Right atrium auricular region (tissue), 2 donors: ENCODE results near the gene PGLYRP4. TPM values are rescaled to one million over a fixed set of nuclear protein-coding genes. Genes with fewer than 3 reads are reported as not detected.
"Not testable (repeated sequence)": the region's sequence is repeated elsewhere in the genome, so short reads cannot be mapped to it uniquely, and the experiment has no call there.

Experiments
- DNase-seq: peaks from one replicate; pipeline ENCODE4 v3.0.0-alpha.2; 2019; ENCODE audit warnings: low spot score
- H3K27ac ChIP-seq, 2 donors: fragments of 200-600 bp; sonication (generic); 1 replicate in 1 of 2; 2 replicates in 1 of 2; pipeline ENCODE4 v1.5.1; 2016 to 2019
- H3K27me3 ChIP-seq, 2 donors: fragments of 200-600 bp; sonication (generic); one replicate each; pipeline versions ENCODE4 v1.5.1 to v1.6.0; 2017 to 2019
- H3K36me3 ChIP-seq: fragments of 200-600 bp; sonication (generic); one replicate; pipeline ENCODE4 v1.5.1; 2016
- H3K4me1 ChIP-seq, 2 donors: fragments of 200-600 bp; sonication (generic); one replicate each; pipeline versions ENCODE4 v1.5.1 to v1.6.0; 2017 to 2019
- H3K4me3 ChIP-seq, 2 donors: fragments of 200-600 bp; sonication (generic); 1 replicate in 1 of 2; 2 replicates in 1 of 2; pipeline ENCODE4 v1.5.1; 2017 to 2019; ENCODE audit warnings: mild to moderate bottlenecking in 1 of 2, moderate library complexity in 1 of 2
- H3K9me3 ChIP-seq, 2 donors: fragments of 200-600 bp; sonication (generic); one replicate each; pipeline ENCODE4 v1.5.1; 2019
- CTCF ChIP-seq, 2 donors: fragments of 200-600 bp; sonication (generic); IDR thresholded peaks; one replicate each; pipeline ENCODE4 v1.5.1; 2019; ENCODE audit warnings: antibody characterized with exemption in 2 of 2
- total RNA-seq, 2 donors: library from RNA; depleted of rRNA; stranded (reverse); fragments of >200 nt; gene quantifications; one replicate each; pipeline ENCODE4 v1.1.0, GENCODE V29; 2016

PGLYRP4 gene
- total RNA-seq, 2 donors from 2014 or later, result not detected

GRCh38 chr1:153336650-153337049 lies 12.0 kb downstream of the PGLYRP4 start:
- no peak overlapping the region for H3K27ac ChIP-seq
- DNase-seq, result no peak
- no peaks in the 10 kb centered on the region for H3K36me3 ChIP-seq
- peaks cover 4 to 5% of the 10 kb centered on the region in 2 donors for H3K9me3 ChIP-seq
- H3K4me3 ChIP-seq, result no peak overlapping the region
- H3K4me1 ChIP-seq, result no peaks in the 10 kb centered on the region
- H3K27me3 ChIP-seq, result no peaks in the 10 kb centered on the region
- TF ChIP-seq CTCF (IDR thresholded peaks at IDR 0.05), result no peak

GRCh38 chr1:153333902-153334301 lies 14.7 kb downstream of the PGLYRP4 start:
- Histone ChIP-seq H3K36me3 (no peaks in the 10 kb centered on the region), H3K27me3 (no peaks in the 10 kb centered on the region), H3K27ac (no peak overlapping the region), H3K4me3 (no peak overlapping the region), H3K4me1 (no peaks in the 10 kb centered on the region), H3K9me3 (peaks cover 5 to 19% of the 10 kb centered on the region in 2 donors)
- no peak for TF ChIP-seq CTCF (IDR thresholded peaks at IDR 0.05)
- DNase-seq, result no peak

GRCh38 chr1:153324912-153325311 lies 23.7 kb downstream of the PGLYRP4 start:
- TF ChIP-seq CTCF (IDR thresholded peaks at IDR 0.05), result no peak
- H3K9me3 ChIP-seq, result peaks cover 0 to 61% of the 10 kb centered on the region in 2 donors
- no peak for DNase-seq

GRCh38 chr1:153322568-153322967 lies 26.1 kb downstream of the PGLYRP4 start:
- no peaks in the 10 kb centered on the region for H3K27me3 ChIP-seq
- no peak for DNase-seq
- no peak overlapping the region for H3K27ac ChIP-seq
- peaks cover 0 to 44% of the 10 kb centered on the region in 2 donors for H3K9me3 ChIP-seq
- TF ChIP-seq CTCF (IDR thresholded peaks at IDR 0.05), result no peak
- H3K4me3 ChIP-seq, result no peak overlapping the region
- no peaks in the 10 kb centered on the region for H3K4me1 ChIP-seq
- no peaks in the 10 kb centered on the region for H3K36me3 ChIP-seq

More at GRCh38 chr1:153324912-153325311, 23.7 kb downstream of the PGLYRP4 start:
- Histone ChIP-seq H3K4me1 (no peaks in the 10 kb centered on the region), H3K27ac (no peak overlapping the region), H3K4me3 (no peak overlapping the region), H3K27me3 (no peaks in the 10 kb centered on the region), H3K36me3 (no peaks in the 10 kb centered on the region)

GRCh38 chr1:153318145-153318544 lies 30.5 kb downstream of the PGLYRP4 start:
- H3K27ac ChIP-seq, H3K4me3 ChIP-seq, H3K27me3 ChIP-seq, DNase-seq, H3K4me1 ChIP-seq, H3K36me3 ChIP-seq: not testable (repeated sequence)
- peaks cover 0 to 24% of the 10 kb centered on the region in 2 donors for H3K9me3 ChIP-seq

GRCh38 chr1:153316013-153316412 lies 32.6 kb downstream of the PGLYRP4 start:
- not testable (repeated sequence) for DNase-seq, H3K4me1 ChIP-seq, H3K9me3 ChIP-seq, H3K27me3 ChIP-seq, H3K27ac ChIP-seq, H3K4me3 ChIP-seq, H3K36me3 ChIP-seq

GRCh38 chr1:153314388-153314787 lies 34.3 kb downstream of the PGLYRP4 start:
- not testable (repeated sequence) for H3K4me1 ChIP-seq, H3K9me3 ChIP-seq, DNase-seq, H3K27me3 ChIP-seq, H3K27ac ChIP-seq, H3K4me3 ChIP-seq, H3K36me3 ChIP-seq
